CD4-positive, alpha-beta T cell treated with Interleukin-12 subunit alpha and Interleukin-12 subunit beta, for 1 hour (primary cell): ENCODE results near the gene IFI27L2.
A peak's percentile ranks its signal among the peaks of the same experiment; 100 is the strongest.

Source experiments
- DNase-seq: peaks from one replicate; pipeline ENCODE4 v3.0.0-alpha.2; 2020

The IFI27L2 gene

GRCh38 chr14:94098326-94098992 lies 30.9 kb downstream of the IFI27L2 start:
- no peak for DNase-seq

- DNase-seq = no peak
Observed at GRCh38 chr14:94097091-94097490, 32.3 kb downstream of the IFI27L2 start.

- DNase-seq = no peak
Observed at GRCh38 chr14:94093418-94093817, 36.0 kb downstream of the IFI27L2 start.

- no peak for DNase-seq
Observed at GRCh38 chr14:94089479-94089878, 39.9 kb downstream of the IFI27L2 start.

GRCh38 chr14:94088516-94088915 lies 40.9 kb downstream of the IFI27L2 start:
- no peak for DNase-seq

- no peak for DNase-seq
Observed at GRCh38 chr14:94087891-94088290, 41.5 kb downstream of the IFI27L2 start.

GRCh38 chr14:94081386-94081820 lies 48.0 kb downstream of the IFI27L2 start:
- no peak for DNase-seq

- DNase-seq = peak; percentile 97
Observed at GRCh38 chr14:94080621-94081385, 48.6 kb downstream of the IFI27L2 start, which contains the start of the genes DDX24 and IFI27L1. Gene DDX24, minus strand, starts transcription at chr14:94081202. Its CDS starts 1,460 bp downstream, at chr14:94079742. Gene IFI27L1, plus strand, starts transcription at chr14:94081310. Its CDS starts 15,628 bp downstream, at chr14:94096938.

- peak; percentile 24 for DNase-seq
Observed at GRCh38 chr14:94079891-94080620, 49.3 kb downstream of the IFI27L2 start.

- no peak for DNase-seq
Observed at GRCh38 chr14:94077823-94078222, 51.6 kb downstream of the IFI27L2 start.
